ENCODE data around the gene JMJD1C. TPM values are rescaled to one million over a fixed set of nuclear protein-coding genes. Genes with fewer than 3 reads are reported as not detected.

The JMJD1C gene
- total RNA-seq, 1 donor from 2014 or later = 68.7 TPM

GRCh38 chr10:63132651-63133055, 333.1 kb downstream of the JMJD1C start:
- Mint-ChIP-seq H3K27ac (ENCODE audit: unreplicated experiment) (peak overlapping the region; percentile 67), H3K4me3 (peak overlapping the region; percentile 95), H3K9me3 (peaks cover 13% of the 10 kb centered on the region), H3K36me3 (ENCODE audit: low read depth) (peaks cover 6% of the 10 kb centered on the region), H3K4me1 (peaks cover 28% of the 10 kb centered on the region), H3K27me3 (ENCODE audit: low read depth) (no peaks in the 10 kb centered on the region)
- DNase-seq (ENCODE audit: low read depth, low spot score) = no peak
- TF ChIP-seq CTCF (conservative IDR thresholded peaks at IDR 0.05) = no peak

GRCh38 chr10:63129888-63130287, 335.9 kb downstream of the JMJD1C start:
- Mint-ChIP-seq H3K4me1 (peaks cover 21% of the 10 kb centered on the region), H3K4me3 (peak overlapping the region; percentile 7), H3K9me3 (peaks cover 13% of the 10 kb centered on the region), H3K36me3 (ENCODE audit: low read depth) (peaks cover 6% of the 10 kb centered on the region), H3K27me3 (ENCODE audit: low read depth) (no peaks in the 10 kb centered on the region), H3K27ac (ENCODE audit: unreplicated experiment) (no peak overlapping the region)
- no peak for DNase-seq (ENCODE audit: low read depth, low spot score)
- TF ChIP-seq CTCF (conservative IDR thresholded peaks at IDR 0.05) = no peak

- no peak for TF ChIP-seq CTCF (conservative IDR thresholded peaks at IDR 0.05)
- peak overlapping the region; percentile 19 for H3K4me3 Mint-ChIP-seq
- DNase-seq (ENCODE audit: low read depth, low spot score) = no peak
- peaks cover 15% of the 10 kb centered on the region for H3K9me3 Mint-ChIP-seq
- H3K4me1 Mint-ChIP-seq = peaks cover 19% of the 10 kb centered on the region
- no peak overlapping the region for H3K27ac Mint-ChIP-seq (ENCODE audit: unreplicated experiment)
- peaks cover 6% of the 10 kb centered on the region for H3K36me3 Mint-ChIP-seq (ENCODE audit: low read depth)
- H3K27me3 Mint-ChIP-seq (ENCODE audit: low read depth) = no peaks in the 10 kb centered on the region
Measured at GRCh38 chr10:63128443-63128842, 337.3 kb downstream of the JMJD1C start.

- Mint-ChIP-seq H3K4me3 (no peak overlapping the region), H3K27ac (ENCODE audit: unreplicated experiment) (no peak overlapping the region), H3K36me3 (ENCODE audit: low read depth) (no peaks in the 10 kb centered on the region), H3K27me3 (ENCODE audit: low read depth) (no peaks in the 10 kb centered on the region), H3K4me1 (peaks cover 19% of the 10 kb centered on the region), H3K9me3 (peaks cover 2% of the 10 kb centered on the region)
- TF ChIP-seq CTCF (conservative IDR thresholded peaks at IDR 0.05) = no peak
- no peak for DNase-seq (ENCODE audit: low read depth, low spot score)
Measured at GRCh38 chr10:63125459-63125858, 340.3 kb downstream of the JMJD1C start.

GRCh38 chr10:63123727-63124362, 341.9 kb downstream of the JMJD1C start:
- no peak for TF ChIP-seq CTCF (conservative IDR thresholded peaks at IDR 0.05)
- no peak overlapping the region for H3K27ac Mint-ChIP-seq (ENCODE audit: unreplicated experiment)
- no peak for DNase-seq (ENCODE audit: low read depth, low spot score)
- peak overlapping the region; percentile 9 for H3K4me3 Mint-ChIP-seq
- H3K36me3 Mint-ChIP-seq (ENCODE audit: low read depth) = no peaks in the 10 kb centered on the region
- H3K9me3 Mint-ChIP-seq = peaks cover 2% of the 10 kb centered on the region
- H3K27me3 Mint-ChIP-seq (ENCODE audit: low read depth) = no peaks in the 10 kb centered on the region
- H3K4me1 Mint-ChIP-seq = peaks cover 17% of the 10 kb centered on the region

Data from neural crest cell (in vitro differentiated cells).